K562 (cell line): ENCODE data around the gene CKAP2. TPM values are rescaled to one million over a fixed set of nuclear protein-coding genes. Genes with fewer than 3 reads are reported as not detected.

Source experiments
- ATAC-seq: fragments of 200-7000 bp; cut with Tn5 transposase; 3 replicates; pipeline ENCODE4 v1.9.1; 2020; ENCODE audit warnings: moderate library complexity
- BruUV-seq: library from RNA; stranded (reverse); fragments of 400-500 nt; replicated peaks from 2 replicates; lab custom pipeline; 2021; lab: Mats Ljungman, UMichigan
- CTCF ChIA-PET: fragments of 300-600 bp; formaldehyde crosslinking; extraction: SDS; loops from one replicate; lab custom pipeline; 2021; ENCODE audit warnings: low intra/inter-chr PET ratio; lab: Yijun Ruan, JAX
- POLR2A ChIA-PET: fragments of 300-600, 350-650 bp; sonication (Branson Sonifier 250); formaldehyde crosslinking; extraction: SDS; loops from one replicate; lab custom pipeline; 2021; ENCODE audit warnings: antibody characterized with exemption, inconsistent platforms; lab: Yijun Ruan, JAX
- DNase-seq, 4 experiments: peaks; one replicate each; pipeline versions ENCODE4 v3.0.0 to v3.0.0-alpha.2; 2011 to 2018; ENCODE audit warnings: low spot score in 3 of 4, mixed read lengths in 3 of 4; ENCODE audit errors: extremely low read depth in 1 of 4
- FAIRE-seq: peaks from 2 replicates; lab custom pipeline; 2011; peaks lifted over from hg19 to GRCh38; lab: Jason Lieb, UNC
- H2AFZ ChIP-seq: 2 replicates; pipeline ENCODE4 v1.6.0; 2011; ENCODE audit warnings: low read depth, low read length, control low read depth, inconsistent platforms
- H3K27ac ChIP-seq: fragments of 200-600 bp; 3 replicates; pipeline ENCODE4 v1.8.0; 2011; ENCODE audit warnings: low read depth, mild to moderate bottlenecking, control low read depth, inconsistent platforms, low read length, moderate library complexity, mixed read lengths; ENCODE audit errors: extremely low read depth
- H3K27me3 ChIP-seq, 2 experiments: fragments of 300-600 bp in 1 of 2; 2 replicates in 1 of 2; 3 replicates in 1 of 2; pipeline versions ENCODE4 v1.6.0 to v1.8.0; 2011; ENCODE audit warnings: inconsistent platforms in 2 of 2, low read length in 2 of 2, mild to moderate bottlenecking in 1 of 2, mixed read lengths in 1 of 2, moderate library complexity in 1 of 2; ENCODE audit not compliant: control insufficient read depth in 2 of 2, insufficient read depth in 2 of 2
- H3K36me3 ChIP-seq: fragments of 300-600 bp; 3 replicates; pipeline ENCODE4 v1.8.0; 2011; ENCODE audit warnings: mild to moderate bottlenecking, low read length, inconsistent platforms; ENCODE audit not compliant: control insufficient read depth, insufficient read depth
- H3K4me1 ChIP-seq, 2 experiments: fragments of 200-600 bp in 1 of 2; replicated peaks in 1 of 2; 2 replicates in 1 of 2; 3 replicates in 1 of 2; pipeline versions ENCODE4 v1.5.1 to v1.8.0; 2011; ENCODE audit warnings: inconsistent platforms in 2 of 2, low read length in 2 of 2, mild to moderate bottlenecking in 1 of 2, mixed read lengths in 1 of 2, moderate library complexity in 1 of 2; ENCODE audit not compliant: control insufficient read depth in 2 of 2, insufficient read depth in 2 of 2
- H3K4me2 ChIP-seq: 2 replicates; pipeline ENCODE4 v1.6.1; 2011; ENCODE audit warnings: low read length, control low read depth, inconsistent platforms, mixed read lengths; ENCODE audit not compliant: insufficient read depth
- H3K4me3 ChIP-seq: fragments of 200-600 bp; sonication (generic), shearing (Covaris generic); 2 replicates; pipeline ENCODE4 v1.5.1; 2016; ENCODE audit warnings: control low read depth, inconsistent platforms
- H3K79me2 ChIP-seq: fragments of 200-600 bp; 3 replicates; pipeline ENCODE4 v1.8.0; 2011; ENCODE audit warnings: low read length, inconsistent platforms; ENCODE audit not compliant: control insufficient read depth, insufficient read depth
- H3K9ac ChIP-seq, 2 experiments: 2 replicates each; pipeline versions ENCODE4 v1.6.0 to v1.6.1; 2011; ENCODE audit warnings: low read depth in 2 of 2, low read length in 2 of 2, control low read depth in 1 of 2, inconsistent platforms in 1 of 2, mild to moderate bottlenecking in 1 of 2, mixed read lengths in 1 of 2; ENCODE audit not compliant: insufficient read depth in 1 of 2
- H3K9me1 ChIP-seq: one replicate; pipeline ENCODE4 v1.6.0; 2011; ENCODE audit warnings: inconsistent platforms, mild to moderate bottlenecking, low read length, moderate library complexity; ENCODE audit not compliant: control insufficient read depth, insufficient read depth
- H3K9me3 ChIP-seq: replicated peaks from 2 replicates; pipeline ENCODE4 v1.5.1; 2011; ENCODE audit warnings: low read depth, low read length, inconsistent platforms; ENCODE audit not compliant: control insufficient read depth, insufficient read depth
- H4K20me1 ChIP-seq: replicated peaks from 2 replicates; pipeline ENCODE4 v1.6.1; 2011; ENCODE audit warnings: low read length, inconsistent platforms, mixed read lengths; ENCODE audit not compliant: control insufficient read depth, insufficient read depth
- CHCHD3 ChIP-seq: fragments of 250-450 bp; sonication (Bioruptor Pico); IDR thresholded peaks from 2 replicates; pipeline ENCODE4 v2.1.2; 2022; ENCODE audit warnings: mild to moderate bottlenecking
- ESRRB ChIP-seq: fragments of 250-450 bp; sonication (Bioruptor Pico); IDR thresholded peaks from 2 replicates; pipeline ENCODE4 v1.5.0; 2020; ENCODE audit warnings: mild to moderate bottlenecking, moderate library complexity, borderline replicate concordance
- ETV5 ChIP-seq: sonication (generic); formaldehyde crosslinking; IDR thresholded peaks from 2 replicates; pipeline ENCODE4 v1.4.0; 2020; ENCODE audit warnings: low read depth, mild to moderate bottlenecking, missing genetic modification reagents
- FUS ChIP-seq: fragments of 200-400 bp; formaldehyde crosslinking; optimal IDR thresholded peaks from 2 replicates; pipeline ENCODE3; 2017; ENCODE audit warnings: low read depth, low read length
- HMGN3 ChIP-seq: IDR thresholded peaks from 2 replicates; pipeline ENCODE4 v1.6.1; 2011; ENCODE audit warnings: borderline replicate concordance, low read depth, mild to moderate bottlenecking, mixed read lengths, low read length; ENCODE audit not compliant: insufficient read length; ENCODE audit errors: extremely low read depth
- PHF21A ChIP-seq: fragments of 450-650 bp; IDR thresholded peaks from 2 replicates; pipeline ENCODE4 v1.6.1; 2017; ENCODE audit warnings: low read depth, borderline replicate concordance
- SMAD4 ChIP-seq: fragments of 250-450 bp; sonication (Bioruptor Pico); conservative IDR thresholded peaks from 2 replicates; pipeline ENCODE4 v1.8.0; 2021; ENCODE audit warnings: inconsistent platforms, mild to moderate bottlenecking, moderate library complexity
- SNAPC5 ChIP-seq: fragments of 250-450 bp; sonication (Bioruptor Pico); IDR thresholded peaks from 2 replicates; pipeline ENCODE4 v1.8.0; 2021; ENCODE audit warnings: moderate library complexity, mild to moderate bottlenecking, inconsistent platforms
- SRF ChIP-seq, 2 experiments: fragments of 250-450, 450-650 bp in 1 of 2; sonication (Bioruptor Pico) in 1 of 2; sonication (generic) in 1 of 2; formaldehyde crosslinking; IDR thresholded peaks; 2 replicates each; pipeline versions ENCODE4 v1.5.0 to v1.5.1; 2020 to 2022; ENCODE audit warnings: mild to moderate bottlenecking in 1 of 2, missing genetic modification reagents in 1 of 2
- THRAP3 ChIP-seq: fragments of 450-650 bp; IDR thresholded peaks from 2 replicates; pipeline ENCODE4 v1.6.1; 2016; ENCODE audit warnings: mild to moderate bottlenecking, inconsistent platforms, borderline replicate concordance
- ZBTB12 ChIP-seq: fragments of 250-450 bp; sonication (Bioruptor Pico); IDR thresholded peaks from 2 replicates; pipeline ENCODE4 v1.4.0; 2020
- ZC3H11A ChIP-seq: IDR thresholded peaks from 2 replicates; pipeline ENCODE4 v1.6.1; 2012; ENCODE audit warnings: low read depth, low read length, improper control_type of control experiment
- ZMIZ1 ChIP-seq, 2 experiments: fragments of 150-350 bp in 1 of 2; IDR thresholded peaks; 2 replicates each; pipeline ENCODE4 v1.6.1; 2012 to 2016; ENCODE audit warnings: low read depth in 2 of 2, low read length in 2 of 2, mild to moderate bottlenecking in 1 of 2, moderate library complexity in 1 of 2
- ZNF354B ChIP-seq: fragments of 250-450 bp; sonication (Bioruptor Pico); IDR thresholded peaks from 2 replicates; pipeline ENCODE4 v1.4.0; 2020
- WGBS: fragments of 100-300 bp; shearing (Covaris generic); methylation state at CpG from one replicate; pipeline ENCODE4 v1.1.6; 2016; ENCODE audit warnings: low coverage, mixed read lengths; ENCODE audit not compliant: insufficient coverage; ENCODE audit errors: missing lambda C conversion rate; 5-methylcytosine and 5-hydroxymethylcytosine counted together
- in situ Hi-C: fragments of 300-500 bp; cut with MboI; formaldehyde crosslinking; loops from 4 replicates; pipeline ENCODE4 v1.15.0; 2018; ENCODE audit warnings: inconsistent platforms, mixed read lengths
- intact Hi-C: fragments of 100-400 bp; cut with micrococcal nuclease; formaldehyde crosslinking; loops from 2 replicates; pipeline ENCODE4 v1.14.2; 2022
- polyA plus RNA-seq, 8 experiments: library from polyadenylated mRNA; depleted of rRNA in 4 of 8; stranded (reverse) in 5 of 8; unstranded in 3 of 8; fragments of >200 nt; fragmentation: Nextera tagmentation in 2 of 8; fragmentation: Illumina TruSeq in 1 of 8; extraction: Ambion mirVana in 2 of 8; extraction: Trizol in 1 of 8; gene quantifications; 2 replicates each; pipeline versions ENCODE4 v1.2.1 to v1.2.3, GENCODE V29; 2011 to 2014; ENCODE audit warnings: inconsistent platforms in 1 of 8, missing spikeins in 1 of 8
- total RNA-seq, 7 experiments: library from RNA; depleted of rRNA in 6 of 7; stranded (reverse); fragments of >200 nt in 6 of 7; fragmentation: Illumina TruSeq in 2 of 7; extraction: Trizol in 2 of 7; gene quantifications; 2 replicates each; pipeline versions ENCODE4 v1.2.1 to v1.2.3, GENCODE V29; 2011 to 2021; ENCODE audit warnings: low replicate concordance in 1 of 7
- TF ChIP-seq, protein P1 (sequence below): fragments of 450-650 bp; IDR thresholded peaks from 2 replicates; pipeline ENCODE4 v1.6.1; 2018; ENCODE audit warnings: mild to moderate bottlenecking, low read depth; ENCODE audit not compliant: partially characterized antibody

The CKAP2 gene
- total and polyA plus RNA-seq, 9 of the 15 experiments (the other 6 are each of a cell fraction or from before 2014, with no cell fraction given): 21.9 to 63.5 (median 34.8) TPM

DNA sequence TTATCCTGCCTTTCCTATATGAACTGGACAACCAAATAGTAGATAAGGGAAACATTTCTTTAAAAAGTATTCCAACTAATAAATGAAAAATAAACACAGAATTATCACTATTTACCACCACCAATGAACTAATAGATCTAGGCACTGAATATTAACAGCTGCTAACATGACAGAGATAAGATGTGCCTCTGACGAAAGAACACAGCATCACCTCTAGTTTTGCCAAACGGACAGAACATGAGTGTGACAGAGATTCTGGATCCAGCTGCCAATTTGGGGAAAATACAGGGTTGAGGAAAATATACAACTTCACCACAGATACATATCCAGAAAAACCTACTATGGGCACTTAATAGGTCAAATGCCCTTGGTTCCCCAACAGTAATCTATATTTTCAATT is 22.8 kb upstream of the CKAP2 start:
- in situ Hi-C loops (no loop called here), intact Hi-C loops (no loop called here)
- no peak overlapping the region for H3K27ac ChIP-seq
- no peaks in the 10 kb centered on the region for H3K9me3 ChIP-seq
- H3K4me2 ChIP-seq: no peak overlapping the region
- peaks cover 55% of the 10 kb centered on the region; the same call in 2 of the 3 replicates for H3K36me3 ChIP-seq
- no peaks in the 10 kb centered on the region for H3K79me2 ChIP-seq
- no peak for FAIRE-seq
- H2AFZ ChIP-seq: no peak overlapping the region
- no peaks in the 10 kb centered on the region for H4K20me1 ChIP-seq
- ChIA-PET POLR2A (no interaction called here), CTCF (no interaction called here)
- H3K4me3 ChIP-seq: no peak overlapping the region
- no peak for ATAC-seq
- no peak for DNase-seq
- BruUV-seq: no TSS peak
- 83% methylated on average over 2 of the region's 2 CpGs for WGBS
- peaks cover 0 to 5% of the 10 kb centered on the region in 2 experiments; a peak in 2 of 5 replicates for H3K4me1 ChIP-seq
- no peaks in the 10 kb centered on the region for H3K9me1 ChIP-seq
- H3K27me3 ChIP-seq: no peaks in the 10 kb centered on the region
- no peak overlapping the region for H3K9ac ChIP-seq
- TF ChIP-seq PHF21A: no peak
- TF ChIP-seq THRAP3: no peak
- no peak for TF ChIP-seq FUS
- no peak for TF ChIP-seq ZMIZ1 (IDR thresholded peaks at IDR 0.05; ENCODE audit: low read depth in 2 of 2, low read length in 2 of 2)
- no peak for TF ChIP-seq SRF (CRISPR knock-in tag; IDR thresholded peaks at IDR 0.05)
- TF ChIP-seq ESRRB (CRISPR knock-in tag): no peak
- TF ChIP-seq ZC3H11A: no peak
- TF ChIP-seq ZBTB12 (CRISPR knock-in tag): no peak
- no peak for TF ChIP-seq HMGN3
- TF ChIP-seq CHCHD3 (CRISPR knock-in tag): no peak
- no peak for TF ChIP-seq ZNF354B (CRISPR knock-in tag)
- TF ChIP-seq, protein P1, sequence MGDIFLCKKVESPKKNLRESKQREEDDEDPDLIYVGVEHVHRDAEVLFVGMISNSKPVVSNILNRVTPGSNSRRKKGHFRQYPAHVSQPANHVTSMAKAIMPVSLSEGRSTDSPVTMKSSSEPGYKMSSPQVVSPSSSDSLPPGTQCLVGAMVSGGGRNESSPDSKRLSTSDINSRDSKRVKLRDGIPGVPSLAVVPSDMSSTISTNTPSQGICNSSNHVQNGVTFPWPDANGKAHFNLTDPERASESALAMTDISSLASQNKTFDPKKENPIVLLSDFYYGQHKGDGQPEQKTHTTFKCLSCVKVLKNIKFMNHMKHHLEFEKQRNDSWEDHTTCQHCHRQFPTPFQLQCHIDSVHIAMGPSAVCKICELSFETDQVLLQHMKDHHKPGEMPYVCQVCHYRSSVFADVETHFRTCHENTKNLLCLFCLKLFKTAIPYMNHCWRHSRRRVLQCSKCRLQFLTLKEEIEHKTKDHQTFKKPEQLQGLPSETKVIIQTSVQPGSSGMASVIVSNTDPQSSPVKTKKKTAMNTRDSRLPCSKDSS: no peak
- no peak for TF ChIP-seq SMAD4 (CRISPR knock-in tag)
- no peak for TF ChIP-seq ETV5 (CRISPR knock-in tag)
- TF ChIP-seq SNAPC5 (CRISPR knock-in tag): no peak
